Heart right ventricle (tissue), 16 donors: ENCODE measurements around the gene SURF6. TPM values are rescaled to one million over a fixed set of nuclear protein-coding genes. Genes with fewer than 3 reads are reported as not detected.

Source experiments
- ATAC-seq, 8 donors: fragments of 200-7000 bp; cut with Tn5 transposase; one replicate each; pipeline ENCODE4 v1.9.1; 2020; ENCODE audit warnings: mild to moderate bottlenecking in 8 of 8, moderate library complexity in 8 of 8, moderate number of reproducible peaks in 1 of 8
- DNase-seq, 2 donors: peaks; one replicate each; pipeline ENCODE4 v3.0.0-alpha.2; 2020
- H3K27ac ChIP-seq, 10 donors: fragments of 200-600 bp; sonication (generic) in 2 of 10; one replicate each; pipeline versions ENCODE4 v1.5.0 to v1.8.0; 2020 to 2022; ENCODE audit warnings: mild to moderate bottlenecking in 3 of 10
- H3K27me3 ChIP-seq, 7 donors: fragments of 200-600 bp; one replicate each; pipeline ENCODE4 v1.8.0; 2021 to 2022; ENCODE audit warnings: mild to moderate bottlenecking in 2 of 7
- H3K36me3 ChIP-seq, 9 donors: fragments of 200-600 bp; sonication (generic) in 1 of 9; one replicate each; pipeline versions ENCODE4 v1.5.0 to v1.8.0; 2020 to 2022; ENCODE audit warnings: mild to moderate bottlenecking in 2 of 9
- H3K4me1 ChIP-seq, 9 donors: fragments of 200-600 bp; sonication (generic) in 1 of 9; one replicate each; pipeline versions ENCODE4 v1.5.0 to v1.8.0; 2020 to 2022; ENCODE audit warnings: mild to moderate bottlenecking in 4 of 9
- H3K4me3 ChIP-seq, 10 donors: fragments of 200-600 bp; sonication (generic) in 2 of 10; one replicate each; pipeline versions ENCODE4 v1.5.0 to v1.8.0; 2020 to 2022; ENCODE audit warnings: mild to moderate bottlenecking in 7 of 10, moderate library complexity in 2 of 10
- H3K9me3 ChIP-seq, 11 donors: fragments of 200-600 bp in 10 of 11; sonication (generic) in 2 of 11; one replicate each; pipeline versions ENCODE4 v1.5.0 to v1.8.0; 2013 to 2022; ENCODE audit warnings: mild to moderate bottlenecking in 2 of 11, control low read depth in 1 of 11, moderate library complexity in 1 of 11
- WGBS, 2 donors: extraction: QIAGEN DNeasy Blood & Tissue Kit; methylation state at CpG; one replicate each; pipeline ENCODE4 v1.1.7; 2013; ENCODE audit warnings: inconsistent platforms in 1 of 2; 5-methylcytosine and 5-hydroxymethylcytosine counted together
- intact Hi-C, 10 donors: fragments of 100-400 bp; cut with DNase I; formaldehyde crosslinking; loops; one replicate each; pipeline versions ENCODE4 v1.11.1 to v1.14.2; 2022
- polyA plus RNA-seq, 2 donors: library from polyadenylated mRNA; stranded (reverse); fragments of 200-250 nt; gene quantifications; one replicate each; pipeline ENCODE4 v1.2.3, GENCODE V29; 2013
- total RNA-seq, 10 donors: library from RNA; stranded (reverse); fragmentation: NEBNext Ultra II Directional in 3 of 10; extraction: Animal tissue kit (Norgen Biotek cat#: 25700) in 3 of 10; gene quantifications; one replicate each; pipeline versions ENCODE4 v1.2.1 to v1.2.4, GENCODE V29; 2021 to 2023
- TF ChIP-seq, protein P1 (sequence below), 9 donors: fragments of 200-600 bp; sonication (generic) in 2 of 9; IDR thresholded peaks; one replicate each; pipeline versions ENCODE4 v1.5.0 to v1.8.0; 2021 to 2022; ENCODE audit warnings: antibody characterized with exemption in 9 of 9, mild to moderate bottlenecking in 5 of 9, moderate library complexity in 1 of 9
- donor health status: Arrhythmogenic right ventricular cardiomyopathy.
- donor health status: ischemic (EF 13 %, LVEDD 7.1; RV severe dilation, severe dysfunction).
- donor health status: healthy with polysubstance abuse.
- donor health status: DM: no; HTN: yes; CAD: no.
- donor health status: DM: no; HTN: no; CAD: no.
- donor health status: ischemic (EF 25% LVEDD 6.9; RV normal size, moderate dysfunction).
- donor health status: ischemic (EF 25% LVEDD 5.7; RV mildly dilated, moderate dysfunction).
- donor health status: healthy.
- donor health status: DM: yes; HTN: yes; CAD: no.
- donor health status: Ischemic cardiomyopathy.
- donor health status: ischemic (EF 35%, LVEDD 5.7; RV mildly dilated, moderate dysfunction).
- donor health status: nonischemic (EF 11% LVEDD 7.7; RV severe dilation, severe dysfunction).
- donor health status: DM: yes; HTN: yes; CAD: no.
- donor health status: PGD.
- donor health status: ischemic (EF 29% LVEDD 5.4; RV normal size, mild dysfunction).
- donor health status: nonischemic (EF 23%, LVEDD 6.1; RV moderate dilation, normal function).

SURF6 gene
- total and polyA plus RNA-seq, 12 donors = 9.1 to 14.8 (median 11.8) TPM

DNA sequence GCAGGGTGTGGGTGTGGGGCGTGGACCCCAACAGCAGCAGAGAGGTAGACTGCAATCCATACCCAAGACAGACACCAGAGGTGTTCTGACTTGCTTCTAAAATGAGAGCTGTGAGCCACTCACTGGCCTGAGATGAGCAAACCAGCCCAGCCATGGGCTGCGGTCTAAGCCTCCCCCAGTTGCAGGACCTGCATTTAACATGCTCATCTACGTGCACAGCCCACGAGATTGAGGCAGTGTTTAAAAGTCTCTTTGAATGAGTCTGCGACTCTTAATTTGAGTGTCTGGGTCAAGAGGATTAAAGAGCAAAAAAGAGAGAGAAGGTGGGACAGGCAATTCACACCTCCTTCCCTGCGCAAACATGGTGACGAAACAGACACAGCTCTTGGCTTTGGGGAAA is 33.9 kb upstream of the SURF6 start:
- DNase-seq (no peak), ATAC-seq (no peak)
- WGBS, 2 donors = 80 to 86% methylated on average over 7 of the region's 7 CpGs
- no peaks in the 10 kb centered on the region for H3K27me3 ChIP-seq
- TF ChIP-seq, protein P1, sequence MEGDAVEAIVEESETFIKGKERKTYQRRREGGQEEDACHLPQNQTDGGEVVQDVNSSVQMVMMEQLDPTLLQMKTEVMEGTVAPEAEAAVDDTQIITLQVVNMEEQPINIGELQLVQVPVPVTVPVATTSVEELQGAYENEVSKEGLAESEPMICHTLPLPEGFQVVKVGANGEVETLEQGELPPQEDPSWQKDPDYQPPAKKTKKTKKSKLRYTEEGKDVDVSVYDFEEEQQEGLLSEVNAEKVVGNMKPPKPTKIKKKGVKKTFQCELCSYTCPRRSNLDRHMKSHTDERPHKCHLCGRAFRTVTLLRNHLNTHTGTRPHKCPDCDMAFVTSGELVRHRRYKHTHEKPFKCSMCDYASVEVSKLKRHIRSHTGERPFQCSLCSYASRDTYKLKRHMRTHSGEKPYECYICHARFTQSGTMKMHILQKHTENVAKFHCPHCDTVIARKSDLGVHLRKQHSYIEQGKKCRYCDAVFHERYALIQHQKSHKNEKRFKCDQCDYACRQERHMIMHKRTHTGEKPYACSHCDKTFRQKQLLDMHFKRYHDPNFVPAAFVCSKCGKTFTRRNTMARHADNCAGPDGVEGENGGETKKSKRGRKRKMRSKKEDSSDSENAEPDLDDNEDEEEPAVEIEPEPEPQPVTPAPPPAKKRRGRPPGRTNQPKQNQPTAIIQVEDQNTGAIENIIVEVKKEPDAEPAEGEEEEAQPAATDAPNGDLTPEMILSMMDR (IDR thresholded peaks at IDR 0.05) = no peak
- H3K9me3 ChIP-seq = no peaks in the 10 kb centered on the region
- no peak overlapping the region for H3K4me3 ChIP-seq
- H3K36me3 ChIP-seq = peaks cover 0 to 81% (median 38%) of the 10 kb centered on the region in 9 donors
- peak overlapping the region in 1 of 10 donors; percentile 80 for H3K27ac ChIP-seq
- H3K4me1 ChIP-seq = peaks cover 26 to 82% (median 76%) of the 10 kb centered on the region in 9 donors
- intact Hi-C loops = loop anchor here in 1 of 10 donors (5.0 kb wide), 1 partner anchor 33 kb away; the partner anchor contains the start of gene SURF6

DNA sequence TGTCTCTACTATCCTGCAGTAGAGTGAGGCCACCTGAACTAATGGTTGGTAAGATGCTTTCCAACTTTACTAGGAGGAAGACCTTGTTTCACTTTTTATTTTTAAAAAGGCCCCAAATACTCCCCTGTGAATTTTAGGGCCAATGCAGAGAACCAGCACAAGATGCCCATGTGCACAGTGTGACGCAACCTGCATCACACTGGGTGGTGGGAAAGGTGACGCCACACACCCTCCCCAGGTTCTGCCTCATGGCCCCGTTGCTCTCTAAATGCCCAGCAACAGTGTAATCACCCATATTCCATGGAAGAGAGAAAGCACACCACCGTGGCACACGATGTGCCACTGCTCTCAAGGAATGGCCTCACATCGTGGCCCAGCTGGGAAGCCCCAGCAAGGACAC is 33.4 kb upstream of the SURF6 start:
- intact Hi-C loops = no loop called here
- no peak overlapping the region for H3K4me3 ChIP-seq
- peaks cover 26 to 77% (median 71%) of the 10 kb centered on the region in 9 donors for H3K4me1 ChIP-seq
- no peaks in the 10 kb centered on the region for H3K9me3 ChIP-seq
- H3K27ac ChIP-seq = peak overlapping the region in 1 of 10 donors; percentile 80
- no peaks in the 10 kb centered on the region for H3K27me3 ChIP-seq
- 80 to 82% methylated on average over 6 of the region's 6 CpGs for WGBS, 2 donors
- TF ChIP-seq, protein P1 (IDR thresholded peaks at IDR 0.05) = no peak
- ATAC-seq (no peak), DNase-seq (no peak)
- peaks cover 0 to 86% (median 42%) of the 10 kb centered on the region in 9 donors for H3K36me3 ChIP-seq

DNA sequence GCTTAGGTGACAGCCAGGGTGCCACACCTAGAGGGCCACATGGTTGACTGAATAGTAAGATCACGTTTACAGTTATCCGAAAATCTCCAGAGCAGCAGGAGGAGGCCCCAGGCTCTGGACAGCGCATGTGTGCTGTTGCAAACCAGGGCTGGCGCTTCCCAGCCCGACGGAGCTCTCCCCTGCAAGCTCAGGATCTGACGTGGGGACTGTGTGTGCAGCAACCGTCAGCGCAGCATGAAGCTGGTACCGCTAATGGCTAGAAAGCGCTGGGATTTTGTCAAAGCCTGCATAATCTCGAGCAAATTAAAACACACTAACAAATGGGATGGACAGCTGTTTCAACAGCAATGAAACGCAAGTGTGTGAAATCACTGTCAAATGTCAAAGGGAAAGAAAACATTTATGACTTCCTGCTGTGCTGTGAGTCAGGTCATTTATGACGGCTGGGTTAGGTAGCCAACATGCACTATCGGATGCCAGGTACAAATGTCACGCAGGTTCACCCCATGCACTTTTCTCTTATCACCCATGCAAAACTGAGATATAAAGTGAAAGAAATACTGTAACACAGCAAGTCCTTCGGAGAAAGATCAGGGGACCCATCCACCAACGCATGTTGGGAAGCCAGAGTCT is 32.4 kb upstream of the SURF6 start:
- intact Hi-C loops = no loop called here
- DNase-seq (no peak), ATAC-seq (peak in 4 of 8 donors; percentile 3 to 23 (median 16))
- Histone ChIP-seq H3K4me1 (peaks cover 26 to 67% (median 60%) of the 10 kb centered on the region in 9 donors), H3K27me3 (no peaks in the 10 kb centered on the region), H3K4me3 (no peak overlapping the region), H3K27ac (peak overlapping the region in 2 of 10 donors; percentile 5 to 13), H3K36me3 (peaks cover 0 to 90% (median 51%) of the 10 kb centered on the region in 9 donors), H3K9me3 (no peaks in the 10 kb centered on the region)
- TF ChIP-seq, protein P1 (IDR thresholded peaks at IDR 0.05) = no peak
- 66 to 78% methylated on average over 18 of the region's 18 CpGs for WGBS, 2 donors

DNA sequence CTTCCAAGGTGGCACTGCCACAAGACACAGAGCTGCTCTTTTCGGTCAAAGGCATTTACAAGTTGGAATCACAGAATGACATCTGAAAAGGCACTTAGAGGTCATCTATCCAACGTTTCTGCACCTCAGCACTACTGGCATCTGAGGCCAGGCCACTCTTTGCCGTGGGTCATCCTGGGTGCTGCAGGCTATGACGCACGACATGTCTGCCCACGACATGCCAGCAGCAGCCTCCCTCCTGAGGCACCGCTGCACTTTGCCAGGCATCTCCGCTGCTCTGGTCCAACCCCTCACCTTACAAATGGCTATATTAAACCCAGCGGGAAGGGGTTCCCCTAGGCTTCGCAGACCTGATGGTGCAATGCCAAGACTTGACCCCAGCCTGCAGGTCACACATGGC is 31.8 kb upstream of the SURF6 start:
- intact Hi-C loops = no loop called here
- H3K4me1 ChIP-seq = peaks cover 25 to 61% (median 57%) of the 10 kb centered on the region in 9 donors
- ATAC-seq = peak in 5 of 8 donors; percentile 13 to 69 (median 46)
- TF ChIP-seq, protein P1 (IDR thresholded peaks at IDR 0.05) = no peak
- DNase-seq = no peak
- WGBS, 2 donors = 75 to 79% methylated on average over 10 of the region's 10 CpGs
- no peaks in the 10 kb centered on the region for H3K9me3 ChIP-seq
- H3K4me3 ChIP-seq = no peak overlapping the region
- peaks cover 0 to 90% (median 49%) of the 10 kb centered on the region in 9 donors for H3K36me3 ChIP-seq
- H3K27me3 ChIP-seq = no peaks in the 10 kb centered on the region
- peak overlapping the region in 2 of 10 donors; percentile 5 to 23 for H3K27ac ChIP-seq
